ENCODE results near the gene CEP68.

- TF ChIP-seq CTCF (IDR thresholded peaks at IDR 0.05): no peak
- TF ChIP-seq ZFX (IDR thresholded peaks at IDR 0.05; ENCODE audit: borderline replicate concordance): no peak
Observed at GRCh38 chr2:65013776-65014175, 42.4 kb upstream of the CEP68 start.
